Germinal center (tissue), 1 donor: ENCODE results near the gene GRB10.
A peak's percentile ranks its signal among the peaks of the same experiment; 100 is the strongest.

ENCODE experiments used
- DNase-seq: peaks from one replicate; pipeline ENCODE4 v3.0.0; 2012; ENCODE audit warnings: mixed read lengths, low spot score

GRB10 gene

GRCh38 chr7:50632561-50633413, 149.9 kb downstream of the GRB10 start:
- peak; percentile 50 for DNase-seq

GRCh38 chr7:50631639-50632038, 151.1 kb downstream of the GRB10 start:
- DNase-seq, result no peak

GRCh38 chr7:50631100-50631499, 151.6 kb downstream of the GRB10 start:
- DNase-seq, result no peak

- DNase-seq, result no peak
Measured at GRCh38 chr7:50629238-50629901, 153.3 kb downstream of the GRB10 start.

- peak; percentile 51 for DNase-seq
Measured at GRCh38 chr7:50628434-50629084, 154.1 kb downstream of the GRB10 start.

- no peak for DNase-seq
Measured at GRCh38 chr7:50627824-50628361, 154.8 kb downstream of the GRB10 start.

GRCh38 chr7:50626286-50626685, 156.4 kb downstream of the GRB10 start:
- DNase-seq, result no peak

GRCh38 chr7:50625360-50625759, 157.3 kb downstream of the GRB10 start:
- no peak for DNase-seq

- no peak for DNase-seq
Measured at GRCh38 chr7:50622821-50623220, 159.9 kb downstream of the GRB10 start.

GRCh38 chr7:50621973-50622490, 160.7 kb downstream of the GRB10 start:
- no peak for DNase-seq

- DNase-seq, result no peak
Measured at GRCh38 chr7:50621206-50621605, 161.5 kb downstream of the GRB10 start.

- no peak for DNase-seq
Measured at GRCh38 chr7:50620433-50620832, 162.3 kb downstream of the GRB10 start.

GRCh38 chr7:50619684-50620083, 163.0 kb downstream of the GRB10 start:
- DNase-seq, result no peak

- no peak for DNase-seq
Measured at GRCh38 chr7:50618281-50618680, 164.4 kb downstream of the GRB10 start.

GRCh38 chr7:50615519-50616080, 167.1 kb downstream of the GRB10 start:
- DNase-seq, result no peak

- DNase-seq, result no peak
Measured at GRCh38 chr7:50614721-50615518, 167.8 kb downstream of the GRB10 start.

- no peak for DNase-seq
Measured at GRCh38 chr7:50613473-50613872, 169.2 kb downstream of the GRB10 start.

GRCh38 chr7:50612704-50613103, 170.0 kb downstream of the GRB10 start:
- no peak for DNase-seq

GRCh38 chr7:50610521-50611277, 172.0 kb downstream of the GRB10 start:
- no peak for DNase-seq

- DNase-seq, result no peak
Measured at GRCh38 chr7:50608196-50608906, 174.3 kb downstream of the GRB10 start.
